Activated CD8-positive, alpha-beta memory T cell treated with anti-CD3 and anti-CD28 coated beads, Interleukin-2, amount 10 ng/mL, durations not matched to agents 7 days and 5 days (primary cell): ENCODE data around the gene CEBPE. TPM values are rescaled to one million over a fixed set of nuclear protein-coding genes. Genes with fewer than 3 reads are reported as not detected.

ENCODE experiments used
- ATAC-seq: fragments of 150-1000 bp; cut with Tn5 transposase; one replicate; pipeline ENCODE4 v1.10.0; 2021; ENCODE audit warnings: moderate library complexity
- CTCF ChIA-PET: fragments of 350-600 bp; sonication (Branson Sonifier 250); formaldehyde crosslinking; loops from one replicate; lab custom pipeline; 2021; ENCODE audit warnings: antibody characterized with exemption; lab: Charles Lee
- DNase-seq: peaks from one replicate; pipeline ENCODE4 v3.0.0-alpha.2; 2020
- H3K27ac Mint-ChIP-seq: one replicate; pipeline ENCODE4 v1.8.0; 2021; ENCODE audit warnings: mild to moderate bottlenecking, mixed read lengths
- H3K27me3 Mint-ChIP-seq: one replicate; pipeline ENCODE4 v1.8.0; 2021; ENCODE audit warnings: mixed read lengths
- H3K36me3 Mint-ChIP-seq: one replicate; pipeline ENCODE4 v1.8.0; 2021; ENCODE audit warnings: mild to moderate bottlenecking, mixed read lengths
- H3K4me1 Mint-ChIP-seq: one replicate; pipeline ENCODE4 v1.8.0; 2021; ENCODE audit warnings: mixed read lengths
- H3K4me3 Mint-ChIP-seq: one replicate; pipeline ENCODE4 v1.8.0; 2021; ENCODE audit warnings: mild to moderate bottlenecking, moderate library complexity, mixed read lengths
- H3K9me3 Mint-ChIP-seq: one replicate; pipeline ENCODE4 v1.8.0; 2022; ENCODE audit warnings: low read depth, mixed read lengths
- total RNA-seq, 2 experiments: library from RNA; stranded (reverse); gene quantifications; one replicate each; pipeline ENCODE4 v1.2.3, GENCODE V29; 2021

The CEBPE gene
- under 1 TPM in 1 of 2 experiments, not detected in 1; 0.79 TPM for total RNA-seq

DNA sequence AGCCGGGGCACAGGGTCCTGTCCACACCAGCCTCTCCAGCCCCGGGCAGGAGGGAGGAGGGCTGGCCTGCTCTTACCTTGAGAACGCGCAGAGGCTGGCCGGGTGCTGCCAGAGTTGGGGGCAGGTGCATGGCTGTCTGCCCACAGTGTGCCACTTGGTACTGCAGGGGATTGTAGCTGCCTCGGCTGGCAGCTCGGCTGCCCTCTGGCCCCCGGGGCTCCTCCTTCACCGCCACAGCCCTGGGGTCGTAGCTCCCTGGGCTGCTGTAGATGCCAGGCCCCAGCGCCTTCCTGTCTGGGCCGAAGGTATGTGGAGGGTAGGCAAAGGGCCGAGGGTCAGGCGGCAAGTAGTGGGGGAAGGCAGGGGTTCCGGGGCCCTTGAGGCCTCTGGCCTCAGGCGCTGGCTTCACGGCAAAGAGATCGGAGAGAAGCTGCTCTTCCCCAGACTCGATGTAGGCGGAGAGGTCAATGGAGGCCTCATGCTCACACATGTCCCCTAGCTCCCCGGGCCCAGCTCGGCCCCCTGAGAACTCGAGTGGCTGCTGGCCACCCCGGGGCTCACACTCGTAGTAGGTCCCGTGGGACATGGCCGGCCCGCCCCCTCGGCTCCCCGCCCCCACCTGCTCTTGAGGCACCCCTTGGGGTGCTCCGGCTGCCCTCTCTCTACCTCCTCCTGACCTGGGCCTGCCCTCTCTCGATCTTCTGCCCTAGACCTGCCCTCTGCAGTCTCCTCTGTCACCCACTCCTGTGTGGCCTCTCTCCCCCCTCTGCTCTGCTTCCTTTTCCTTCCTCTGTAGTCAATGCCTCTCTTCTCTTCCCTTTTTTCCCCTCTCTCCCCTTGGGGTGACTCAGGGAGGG, at the start of gene CEBPE:
CEBPE (minus strand) TSS at position 750 of the 857 bp plus-strand sequence; CDS start at position 586, 164 bp downstream.
- ATAC-seq, result no peak
- peak within 1 kb of the TSS; percentile 91 for H3K27ac Mint-ChIP-seq
- CTCF ChIA-PET, result interaction anchor here (0.6 to 6.8 kb wide), 10 partner anchors 7 to 262 kb away, joined by 3 to 285 read pairs (median 14); partner anchors contain the start of genes ACIN1, C14orf119 and SLC7A8
- no peaks in the 10 kb centered on the region for H3K36me3 Mint-ChIP-seq
- H3K4me1 Mint-ChIP-seq, result peaks cover 46% of the 10 kb centered on the region
- H3K27me3 Mint-ChIP-seq, result peaks cover 3% of the 10 kb centered on the region
- no peaks in the 10 kb centered on the region for H3K9me3 Mint-ChIP-seq
- no peak for DNase-seq
- peak within 1 kb of the TSS; percentile 33 for H3K4me3 Mint-ChIP-seq

- CTCF ChIA-PET, result no interaction called here
- Mint-ChIP-seq H3K4me3 (no peak overlapping the region), H3K4me1 (no peaks in the 10 kb centered on the region)
Measured at GRCh38 chr14:23168246-23168645, 49.2 kb upstream of the CEBPE start.

DNA sequence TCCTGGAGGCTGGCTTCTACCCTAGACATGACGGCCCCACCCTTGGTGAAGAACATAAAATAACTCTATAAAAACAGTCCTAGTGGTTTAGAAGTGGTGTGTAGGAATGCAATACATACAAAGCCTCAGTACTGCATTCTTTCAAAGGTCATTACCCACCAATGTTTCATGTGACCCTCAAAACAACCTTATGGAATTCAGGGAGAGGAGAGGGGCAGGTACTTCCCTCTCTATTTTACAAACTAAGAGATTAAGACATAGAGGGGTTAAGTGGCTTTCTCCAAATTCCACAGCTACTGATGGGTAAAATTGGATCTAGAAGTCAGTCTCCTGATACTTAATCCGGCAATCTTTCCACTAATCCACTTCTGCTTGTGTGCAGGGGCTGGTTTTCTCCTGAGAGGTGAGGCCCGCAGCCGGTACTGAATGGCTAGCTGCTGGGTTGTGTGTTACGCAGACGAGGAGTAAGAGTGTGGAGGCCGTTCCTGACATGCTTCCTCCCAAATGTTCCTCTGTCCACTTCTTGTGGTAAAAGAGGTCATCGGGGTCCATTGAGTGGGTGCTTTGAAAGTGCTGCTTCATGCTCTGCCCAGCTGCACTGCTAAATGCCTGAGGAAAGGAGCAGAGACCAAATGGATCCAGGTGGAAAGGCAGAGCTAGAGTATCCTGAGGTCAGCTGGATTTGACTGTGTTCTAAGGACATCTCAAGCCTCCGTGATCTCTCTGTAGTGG, 48.2 kb upstream of the CEBPE start:
- ATAC-seq, result no peak
- CTCF ChIA-PET, result no interaction called here
- H3K9me3 Mint-ChIP-seq, result no peaks in the 10 kb centered on the region
- no peaks in the 10 kb centered on the region for H3K36me3 Mint-ChIP-seq
- H3K27ac Mint-ChIP-seq, result no peak overlapping the region
- DNase-seq, result no peak
- peaks cover 2% of the 10 kb centered on the region for H3K4me1 Mint-ChIP-seq
- no peak overlapping the region for H3K4me3 Mint-ChIP-seq
- peaks cover 11% of the 10 kb centered on the region for H3K27me3 Mint-ChIP-seq

More at GRCh38 chr14:23168246-23168645, 49.2 kb upstream of the CEBPE start:
- Mint-ChIP-seq H3K9me3 (no peaks in the 10 kb centered on the region), H3K27ac (no peak overlapping the region), H3K36me3 (no peaks in the 10 kb centered on the region), H3K27me3 (peaks cover 14% of the 10 kb centered on the region)
- ATAC-seq, result no peak
- no peak for DNase-seq

DNA sequence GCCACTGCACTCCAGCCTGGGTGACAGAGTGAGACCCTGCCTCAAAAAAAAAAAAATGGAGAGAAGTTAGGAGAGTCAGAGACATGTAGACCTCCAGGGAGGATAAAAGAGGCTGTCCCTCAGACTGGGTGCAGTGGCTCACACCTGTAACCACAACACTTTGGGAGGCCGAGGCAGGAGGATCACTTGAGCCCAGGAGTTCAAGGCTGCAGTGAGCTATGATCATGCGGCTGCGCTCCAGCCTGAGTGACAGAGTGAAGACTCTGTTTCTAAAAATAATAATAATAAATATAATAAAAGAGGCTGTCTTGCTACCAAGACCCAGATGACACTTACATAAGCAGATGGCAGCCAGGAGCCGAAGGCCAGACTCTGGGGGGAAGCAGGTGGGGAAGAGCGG, 45.9 kb upstream of the CEBPE start:
- no peak for DNase-seq
- H3K4me1 Mint-ChIP-seq, result peaks cover 5% of the 10 kb centered on the region
- no peaks in the 10 kb centered on the region for H3K9me3 Mint-ChIP-seq
- peaks cover 11% of the 10 kb centered on the region for H3K27me3 Mint-ChIP-seq
- no peak overlapping the region for H3K4me3 Mint-ChIP-seq
- no peaks in the 10 kb centered on the region for H3K36me3 Mint-ChIP-seq
- no peak for ATAC-seq
- no peak overlapping the region for H3K27ac Mint-ChIP-seq
- CTCF ChIA-PET, result no interaction called here

- Mint-ChIP-seq H3K4me1 (peaks cover 5% of the 10 kb centered on the region), H3K36me3 (no peaks in the 10 kb centered on the region), H3K27me3 (peaks cover 14% of the 10 kb centered on the region), H3K4me3 (no peak overlapping the region), H3K9me3 (no peaks in the 10 kb centered on the region), H3K27ac (no peak overlapping the region)
- CTCF ChIA-PET, result interaction anchor here (0.7 to 1.0 kb wide), 2 partner anchors 43 to 44 kb away, joined by 3 to 4 read pairs; no protein-coding TSS in a partner anchor
- DNase-seq (no peak), ATAC-seq (no peak)
Measured at GRCh38 chr14:23164250-23164649, 45.2 kb upstream of the CEBPE start.

- Mint-ChIP-seq H3K27ac (no peak overlapping the region), H3K4me3 (no peak overlapping the region), H3K4me1 (peaks cover 5% of the 10 kb centered on the region), H3K9me3 (no peaks in the 10 kb centered on the region), H3K27me3 (peaks cover 17% of the 10 kb centered on the region), H3K36me3 (no peaks in the 10 kb centered on the region)
- CTCF ChIA-PET, result interaction anchor here (0.7 to 1.0 kb wide), 2 partner anchors 42 to 44 kb away, joined by 3 to 4 read pairs; no protein-coding TSS in a partner anchor
- DNase-seq, result no peak
- no peak for ATAC-seq
Measured at GRCh38 chr14:23163830-23164229, 44.8 kb upstream of the CEBPE start.

GRCh38 chr14:23162800-23163199, 43.7 kb upstream of the CEBPE start:
- Mint-ChIP-seq H3K36me3 (no peaks in the 10 kb centered on the region), H3K9me3 (no peaks in the 10 kb centered on the region), H3K27ac (no peak overlapping the region), H3K27me3 (peaks cover 17% of the 10 kb centered on the region), H3K4me1 (peaks cover 5% of the 10 kb centered on the region), H3K4me3 (no peak overlapping the region)
- CTCF ChIA-PET, result interaction anchor here (1.0 kb wide), 2 partner anchors 24 to 41 kb away, joined by 3 read pairs; no protein-coding TSS in a partner anchor
- no peak for DNase-seq
- ATAC-seq, result no peak

GRCh38 chr14:23162005-23162404, 43.0 kb upstream of the CEBPE start:
- H3K27ac Mint-ChIP-seq, result no peak overlapping the region

DNA sequence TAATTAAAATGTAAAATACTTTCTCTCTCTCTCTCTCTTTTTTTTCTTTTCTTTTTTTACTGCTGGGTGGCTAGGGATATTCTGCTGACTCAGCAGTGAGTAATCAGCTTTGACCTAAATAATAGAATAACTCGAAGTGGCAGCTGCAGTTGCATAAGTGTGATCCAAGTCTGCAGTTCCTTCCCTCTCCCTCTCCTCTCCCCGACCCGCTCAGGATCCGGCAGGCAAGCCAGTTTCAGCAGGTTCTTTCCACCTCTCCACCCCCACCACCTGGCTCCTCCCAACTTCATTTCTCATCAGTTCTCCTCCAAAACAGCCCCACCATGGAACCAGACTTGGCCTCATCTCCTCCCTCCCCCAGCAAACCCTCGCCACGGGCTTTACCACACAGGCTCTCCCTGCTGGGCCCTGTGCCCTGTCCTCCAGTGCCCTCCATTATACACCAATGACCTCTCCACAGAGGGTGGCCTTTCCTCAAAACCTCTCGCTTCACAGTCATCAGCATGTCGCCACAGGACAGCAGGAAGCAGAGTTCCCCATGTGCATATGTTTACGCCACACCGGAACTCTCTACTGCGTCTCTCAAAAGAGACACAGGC, 42.0 kb upstream of the CEBPE start:
- Mint-ChIP-seq H3K27me3 (peaks cover 21% of the 10 kb centered on the region), H3K4me1 (peaks cover 5% of the 10 kb centered on the region), H3K27ac (no peak overlapping the region), H3K9me3 (no peaks in the 10 kb centered on the region), H3K4me3 (no peak overlapping the region), H3K36me3 (no peaks in the 10 kb centered on the region)
- DNase-seq (no peak), ATAC-seq (no peak)
- CTCF ChIA-PET, result interaction anchor here (0.6 to 1.3 kb wide), 4 partner anchors 15 to 40 kb away, joined by 3 to 5 read pairs (median 4); no protein-coding TSS in a partner anchor

More at GRCh38 chr14:23162005-23162404, 43.0 kb upstream of the CEBPE start:
- peaks cover 19% of the 10 kb centered on the region for H3K27me3 Mint-ChIP-seq
- DNase-seq (no peak), ATAC-seq (no peak)
- CTCF ChIA-PET, result interaction anchor here (0.6 to 1.3 kb wide), 3 partner anchors 14 to 41 kb away, joined by 3 to 4 read pairs (median 3); no protein-coding TSS in a partner anchor
- no peaks in the 10 kb centered on the region for H3K36me3 Mint-ChIP-seq
- no peaks in the 10 kb centered on the region for H3K9me3 Mint-ChIP-seq
- H3K4me1 Mint-ChIP-seq, result peaks cover 5% of the 10 kb centered on the region
- no peak overlapping the region for H3K4me3 Mint-ChIP-seq

DNA sequence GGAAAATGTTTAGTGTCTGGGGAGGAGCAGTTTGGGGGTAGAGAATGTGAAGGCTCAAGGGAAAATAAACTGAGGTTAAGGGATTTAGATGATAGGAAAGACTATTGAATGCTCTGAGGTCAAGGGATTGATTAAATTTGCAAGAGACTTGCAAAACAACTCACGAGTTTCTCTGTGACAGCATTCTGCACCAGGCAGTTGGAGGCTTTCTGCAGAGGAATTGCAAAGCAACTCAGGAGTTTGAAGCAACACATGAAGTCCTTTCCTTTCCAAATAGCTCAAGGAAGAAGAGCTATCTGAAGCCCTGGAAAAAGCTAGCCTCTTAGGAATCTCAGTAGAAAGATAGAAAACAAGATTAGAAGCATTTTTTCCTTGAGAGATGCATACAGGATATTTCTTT, 40.5 kb upstream of the CEBPE start:
- H3K27me3 Mint-ChIP-seq, result peaks cover 21% of the 10 kb centered on the region
- H3K4me1 Mint-ChIP-seq, result peaks cover 5% of the 10 kb centered on the region
- no peak overlapping the region for H3K4me3 Mint-ChIP-seq
- ATAC-seq (no peak), DNase-seq (no peak)
- CTCF ChIA-PET, result no interaction called here
- no peaks in the 10 kb centered on the region for H3K9me3 Mint-ChIP-seq
- no peaks in the 10 kb centered on the region for H3K36me3 Mint-ChIP-seq
- no peak overlapping the region for H3K27ac Mint-ChIP-seq

DNA sequence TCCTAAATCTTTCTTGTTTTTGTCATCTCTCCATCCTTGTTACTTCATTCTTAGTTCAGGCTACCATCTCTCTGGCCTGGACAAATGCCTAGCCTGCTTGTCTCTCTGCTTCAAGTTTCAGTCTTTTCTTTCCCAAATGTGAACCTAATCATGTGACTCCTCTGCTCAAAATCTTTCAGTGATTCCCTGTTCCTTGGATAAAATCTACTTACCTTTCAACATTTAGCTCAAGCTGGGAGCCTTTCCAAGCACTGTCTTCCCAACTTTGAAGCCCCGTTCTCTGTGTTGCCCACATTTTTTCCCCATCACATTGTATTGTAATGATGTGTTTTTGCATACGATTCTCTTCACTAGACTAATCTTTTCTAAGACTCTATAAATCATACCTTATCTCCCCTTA, 39.7 kb upstream of the CEBPE start:
- no peak overlapping the region for H3K4me3 Mint-ChIP-seq
- ATAC-seq (no peak), DNase-seq (no peak)
- peaks cover 24% of the 10 kb centered on the region for H3K27me3 Mint-ChIP-seq
- H3K9me3 Mint-ChIP-seq, result no peaks in the 10 kb centered on the region
- no peak overlapping the region for H3K27ac Mint-ChIP-seq
- peaks cover 5% of the 10 kb centered on the region for H3K4me1 Mint-ChIP-seq
- no peaks in the 10 kb centered on the region for H3K36me3 Mint-ChIP-seq
- CTCF ChIA-PET, result no interaction called here

GRCh38 chr14:23154964-23155587, 36.0 kb upstream of the CEBPE start:
- Mint-ChIP-seq H3K4me1 (no peaks in the 10 kb centered on the region), H3K27ac (no peak overlapping the region), H3K4me3 (no peak overlapping the region), H3K9me3 (no peaks in the 10 kb centered on the region), H3K36me3 (no peaks in the 10 kb centered on the region), H3K27me3 (peaks cover 22% of the 10 kb centered on the region)
- CTCF ChIA-PET, result interaction anchor here (1.7 kb wide), 1 partner anchor 35 kb away, joined by 5 read pairs; no protein-coding TSS in a partner anchor
- ATAC-seq (no peak), DNase-seq (no peak)
